ENCODE measurements around the gene FYCO1. TPM values are rescaled to one million over a fixed set of nuclear protein-coding genes. Genes with fewer than 3 reads are reported as not detected.

FYCO1 gene
- total RNA-seq, 1 experiment from 2014 or later = 7.4 TPM

DNA sequence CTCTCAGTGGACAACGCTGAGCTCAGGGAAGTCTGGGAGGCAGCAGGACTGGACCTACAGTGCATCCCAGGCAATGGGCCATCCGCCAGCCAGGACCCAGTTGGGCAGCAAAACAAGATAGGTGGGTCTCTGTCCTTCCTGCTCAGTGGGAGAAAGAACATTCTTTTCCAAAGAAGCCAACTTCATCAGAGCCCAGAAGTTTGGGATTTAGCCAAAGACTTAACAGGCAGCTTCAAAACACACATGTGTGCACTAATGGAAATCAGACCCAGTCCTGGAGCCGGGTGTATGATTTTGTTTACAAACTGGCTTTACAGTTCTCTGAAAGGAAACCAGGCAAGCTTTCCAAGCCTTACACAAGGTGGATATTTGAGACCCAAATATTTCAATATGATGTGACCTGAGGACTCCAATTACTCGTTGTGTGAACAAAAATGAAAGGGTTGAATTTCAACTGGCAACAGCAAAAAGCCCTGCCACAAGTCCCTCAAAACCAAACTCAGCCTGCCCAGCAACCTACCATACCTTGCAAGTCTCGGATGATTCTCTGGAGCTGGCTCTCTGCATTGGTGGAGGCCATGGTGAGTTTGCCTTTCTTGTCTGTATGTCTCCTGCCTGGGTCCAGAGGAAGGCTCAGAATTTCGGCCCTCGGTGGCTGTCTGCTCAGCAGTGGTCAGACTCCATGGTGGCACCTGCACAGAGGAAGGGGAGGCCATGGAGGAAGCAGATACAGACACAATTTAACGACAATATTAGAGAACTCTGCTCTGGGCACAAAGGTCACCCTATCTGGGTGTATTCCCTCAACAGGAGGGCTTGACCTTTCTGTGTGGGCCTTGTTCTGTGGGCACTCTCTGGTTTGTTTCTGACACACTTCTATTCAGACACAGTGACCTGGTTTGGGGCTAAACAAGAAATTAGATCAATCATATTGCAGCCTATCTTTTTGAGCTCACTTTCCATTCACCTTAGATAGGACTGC is 11.0 kb downstream of the FYCO1 start:
- DNase-seq = no peak
- Histone ChIP-seq H3K27me3 (ENCODE audit: low read length) (no peaks in the 10 kb centered on the region), H2AFZ (ENCODE audit: low read length) (no peak overlapping the region), H3K27ac (ENCODE audit: low read length) (no peak overlapping the region), H4K20me1 (ENCODE audit: insufficient read depth, low read depth, low read length) (no peaks in the 10 kb centered on the region), H3K9me2 (replicated peaks; ENCODE audit: insufficient read depth, low read length) (no peaks in the 10 kb centered on the region), H3K79me2 (ENCODE audit: low read length) (peaks cover 45% of the 10 kb centered on the region), H3K9ac (ENCODE audit: low read length) (no peak overlapping the region), H3K36me3 (ENCODE audit: insufficient read depth, low read length) (peaks cover 18% of the 10 kb centered on the region; the same call in 1 of the 2 replicates), H3K4me1 (ENCODE audit: low read length) (peaks cover 12% of the 10 kb centered on the region), H3K9me3 (ENCODE audit: low read length) (no peaks in the 10 kb centered on the region), H3K4me3 (ENCODE audit: low read length) (no peak overlapping the region), H3K4me2 (ENCODE audit: low read depth, low read length, poor library complexity, severe bottlenecking) (no peak overlapping the region)

GRCh38 chr3:45983770-45984169 is 11.9 kb downstream of the FYCO1 start:
- Histone ChIP-seq H3K4me1 (ENCODE audit: low read length) (peaks cover 12% of the 10 kb centered on the region), H2AFZ (ENCODE audit: low read length) (no peak overlapping the region), H3K9me2 (replicated peaks; ENCODE audit: insufficient read depth, low read length) (no peaks in the 10 kb centered on the region), H3K9me3 (ENCODE audit: low read length) (no peaks in the 10 kb centered on the region), H3K4me3 (ENCODE audit: low read length) (no peak overlapping the region), H3K4me2 (ENCODE audit: low read depth, low read length, poor library complexity, severe bottlenecking) (no peak overlapping the region), H3K27me3 (ENCODE audit: low read length) (no peaks in the 10 kb centered on the region), H3K27ac (ENCODE audit: low read length) (no peak overlapping the region), H3K36me3 (ENCODE audit: insufficient read depth, low read length) (peaks cover 25% of the 10 kb centered on the region; the same call in 1 of the 2 replicates), H4K20me1 (ENCODE audit: insufficient read depth, low read depth, low read length) (no peaks in the 10 kb centered on the region), H3K79me2 (ENCODE audit: low read length) (peaks cover 36% of the 10 kb centered on the region), H3K9ac (ENCODE audit: low read length) (no peak overlapping the region)
- DNase-seq = no peak

DNA sequence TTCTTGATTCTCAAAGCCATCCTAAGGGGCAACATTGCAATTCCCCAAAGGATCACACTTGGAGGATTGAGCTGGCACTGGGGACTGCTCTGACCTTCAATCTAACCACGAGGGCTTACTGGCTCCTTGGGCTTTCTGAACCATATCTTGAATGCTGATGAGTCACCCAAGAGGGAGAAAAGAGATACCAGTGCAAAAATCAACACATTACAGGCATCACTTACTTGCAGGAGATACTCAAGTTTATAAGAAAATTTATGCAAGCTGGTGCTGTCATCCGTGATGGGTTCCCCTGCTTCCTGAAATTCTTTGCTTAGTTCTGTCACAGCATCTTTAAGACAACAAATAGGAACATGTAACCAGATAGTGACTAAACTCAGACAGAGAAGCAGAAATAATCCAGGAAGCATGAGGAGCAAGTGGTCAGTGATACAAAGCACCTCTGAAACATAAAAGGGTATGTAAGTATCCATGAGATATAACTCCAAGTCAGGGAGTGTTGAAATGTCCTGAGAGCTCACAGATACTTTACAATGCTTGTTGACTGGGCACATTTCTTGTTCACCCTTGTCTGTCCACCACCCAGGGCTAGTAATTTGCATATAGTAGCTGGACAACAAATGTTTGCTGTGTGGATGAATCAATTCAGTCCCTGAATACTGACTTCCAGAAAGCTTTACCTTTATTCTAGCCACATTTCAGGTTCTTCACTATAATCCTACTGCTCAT is 14.1 kb downstream of the FYCO1 start:
- Histone ChIP-seq H3K36me3 (ENCODE audit: insufficient read depth, low read length) (peaks cover 25% of the 10 kb centered on the region; the same call in 1 of the 2 replicates), H3K9me2 (replicated peaks; ENCODE audit: insufficient read depth, low read length) (no peaks in the 10 kb centered on the region), H4K20me1 (ENCODE audit: insufficient read depth, low read depth, low read length) (no peaks in the 10 kb centered on the region), H2AFZ (ENCODE audit: low read length) (no peak overlapping the region), H3K9me3 (ENCODE audit: low read length) (no peaks in the 10 kb centered on the region), H3K27me3 (ENCODE audit: low read length) (no peaks in the 10 kb centered on the region), H3K9ac (ENCODE audit: low read length) (no peak overlapping the region), H3K4me1 (ENCODE audit: low read length) (peaks cover 12% of the 10 kb centered on the region), H3K27ac (ENCODE audit: low read length) (no peak overlapping the region), H3K79me2 (ENCODE audit: low read length) (peaks cover 14% of the 10 kb centered on the region), H3K4me2 (ENCODE audit: low read depth, low read length, poor library complexity, severe bottlenecking) (no peak overlapping the region), H3K4me3 (ENCODE audit: low read length) (no peak overlapping the region)
- DNase-seq = no peak

GRCh38 chr3:45980819-45981218 is 14.8 kb downstream of the FYCO1 start:
- DNase-seq = no peak
- Histone ChIP-seq H3K9ac (ENCODE audit: low read length) (no peak overlapping the region), H3K27ac (ENCODE audit: low read length) (no peak overlapping the region), H3K9me2 (replicated peaks; ENCODE audit: insufficient read depth, low read length) (no peaks in the 10 kb centered on the region), H3K79me2 (ENCODE audit: low read length) (peaks cover 7% of the 10 kb centered on the region), H3K9me3 (ENCODE audit: low read length) (no peaks in the 10 kb centered on the region), H2AFZ (ENCODE audit: low read length) (no peak overlapping the region), H3K4me1 (ENCODE audit: low read length) (peaks cover 12% of the 10 kb centered on the region), H3K4me3 (ENCODE audit: low read length) (no peak overlapping the region), H3K27me3 (ENCODE audit: low read length) (no peaks in the 10 kb centered on the region), H3K36me3 (ENCODE audit: insufficient read depth, low read length) (peaks cover 25% of the 10 kb centered on the region; the same call in 1 of the 2 replicates), H4K20me1 (ENCODE audit: insufficient read depth, low read depth, low read length) (no peaks in the 10 kb centered on the region), H3K4me2 (ENCODE audit: low read depth, low read length, poor library complexity, severe bottlenecking) (no peak overlapping the region)

DNA sequence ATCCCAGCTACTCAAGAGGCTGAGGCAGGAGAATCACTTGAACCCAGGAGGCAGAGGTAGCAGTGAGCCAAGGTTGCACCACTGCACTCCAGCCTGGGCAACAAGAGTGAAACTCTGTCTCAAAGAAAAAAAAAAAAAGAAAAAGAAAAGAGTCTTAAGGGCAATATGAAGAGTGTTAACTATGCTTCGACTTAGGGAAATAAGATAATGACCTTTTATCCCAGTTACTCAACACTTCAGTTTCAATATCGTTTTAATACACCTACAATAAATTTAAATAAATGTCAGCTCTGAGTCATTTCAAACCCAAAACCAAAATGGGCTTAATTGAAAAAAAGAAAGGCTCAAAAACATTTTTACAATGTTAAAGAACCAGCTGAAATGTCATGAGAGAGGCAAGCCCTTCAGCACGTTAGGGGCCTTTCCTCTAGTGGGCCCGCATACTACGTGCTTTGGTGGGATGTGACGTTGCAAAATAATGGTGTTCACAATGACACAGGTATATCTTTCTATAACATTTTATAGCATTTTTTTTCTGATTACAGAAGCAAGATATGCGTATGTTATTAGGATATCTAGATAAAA is 15.3 kb downstream of the FYCO1 start:
- Histone ChIP-seq H3K27ac (ENCODE audit: low read length) (no peak overlapping the region), H3K79me2 (ENCODE audit: low read length) (peaks cover 2% of the 10 kb centered on the region; the same call in 1 of the 2 replicates), H3K36me3 (ENCODE audit: insufficient read depth, low read length) (peaks cover 25% of the 10 kb centered on the region; the same call in 1 of the 2 replicates), H3K9me2 (replicated peaks; ENCODE audit: insufficient read depth, low read length) (no peaks in the 10 kb centered on the region), H3K4me3 (ENCODE audit: low read length) (no peak overlapping the region), H2AFZ (ENCODE audit: low read length) (no peak overlapping the region), H3K27me3 (ENCODE audit: low read length) (no peaks in the 10 kb centered on the region), H3K4me1 (ENCODE audit: low read length) (peaks cover 12% of the 10 kb centered on the region), H4K20me1 (ENCODE audit: insufficient read depth, low read depth, low read length) (no peaks in the 10 kb centered on the region), H3K9me3 (ENCODE audit: low read length) (no peaks in the 10 kb centered on the region), H3K4me2 (ENCODE audit: low read depth, low read length, poor library complexity, severe bottlenecking) (no peak overlapping the region), H3K9ac (ENCODE audit: low read length) (no peak overlapping the region)
- no peak for DNase-seq

DNA sequence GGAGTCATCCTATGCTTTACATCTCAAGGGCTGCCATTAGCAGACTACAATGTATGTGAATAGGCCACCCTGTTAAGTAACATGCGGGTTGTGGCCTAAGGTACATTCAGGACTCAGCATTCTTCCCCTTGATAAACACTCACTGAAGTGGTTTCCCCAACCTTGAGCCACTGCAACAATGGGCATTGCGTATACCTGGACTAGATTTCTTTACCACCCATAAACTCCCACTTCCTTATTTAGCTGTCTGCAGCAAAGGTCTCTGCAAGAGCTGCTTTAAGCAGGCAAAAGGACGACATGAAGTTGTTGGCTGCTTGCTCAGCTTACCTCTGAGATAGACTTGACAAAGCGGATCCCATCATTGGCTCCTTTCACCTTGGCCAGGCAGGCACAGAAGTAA is 16.2 kb downstream of the FYCO1 start:
- no peaks in the 10 kb centered on the region for H4K20me1 ChIP-seq (ENCODE audit: insufficient read depth, low read depth, low read length)
- no peaks in the 10 kb centered on the region for H3K9me2 ChIP-seq (replicated peaks; ENCODE audit: insufficient read depth, low read length)
- H3K9me3 ChIP-seq (ENCODE audit: low read length) = no peaks in the 10 kb centered on the region
- H3K4me1 ChIP-seq (ENCODE audit: low read length) = peaks cover 20% of the 10 kb centered on the region
- H3K9ac ChIP-seq (ENCODE audit: low read length) = no peak overlapping the region
- H3K27ac ChIP-seq (ENCODE audit: low read length) = no peak overlapping the region
- no peaks in the 10 kb centered on the region for H3K79me2 ChIP-seq (ENCODE audit: low read length)
- no peak overlapping the region for H3K4me3 ChIP-seq (ENCODE audit: low read length)
- no peak overlapping the region for H2AFZ ChIP-seq (ENCODE audit: low read length)
- H3K4me2 ChIP-seq (ENCODE audit: low read depth, low read length, poor library complexity, severe bottlenecking) = no peak overlapping the region
- no peaks in the 10 kb centered on the region for H3K27me3 ChIP-seq (ENCODE audit: low read length)
- DNase-seq = no peak
- H3K36me3 ChIP-seq (ENCODE audit: insufficient read depth, low read length) = peaks cover 25% of the 10 kb centered on the region; the same call in 1 of the 2 replicates

- Histone ChIP-seq H3K9me3 (ENCODE audit: low read length) (no peaks in the 10 kb centered on the region), H3K79me2 (ENCODE audit: low read length) (no peaks in the 10 kb centered on the region), H3K27ac (ENCODE audit: low read length) (no peak overlapping the region), H3K36me3 (ENCODE audit: insufficient read depth, low read length) (peaks cover 21% of the 10 kb centered on the region; the same call in 1 of the 2 replicates), H2AFZ (ENCODE audit: low read length) (no peak overlapping the region), H4K20me1 (ENCODE audit: insufficient read depth, low read depth, low read length) (no peaks in the 10 kb centered on the region), H3K27me3 (ENCODE audit: low read length) (no peaks in the 10 kb centered on the region), H3K4me3 (ENCODE audit: low read length) (no peak overlapping the region), H3K4me1 (ENCODE audit: low read length) (peaks cover 26% of the 10 kb centered on the region), H3K9me2 (replicated peaks; ENCODE audit: insufficient read depth, low read length) (no peaks in the 10 kb centered on the region), H3K4me2 (ENCODE audit: low read depth, low read length, poor library complexity, severe bottlenecking) (no peak overlapping the region), H3K9ac (ENCODE audit: low read length) (no peak overlapping the region)
- no peak for DNase-seq
These were observed 17.4 kb downstream of the FYCO1 start for GRCh38 chr3:45978006-45978761.
